GM12892 (cell line): Measurements from ENCODE around the gene ST3GAL6.

ENCODE experiments used
- POLR2A ChIP-seq: IDR thresholded peaks from 2 replicates; pipeline ENCODE4 v1.6.1; 2011; ENCODE audit warnings: low read depth, low read length, control low read depth
- POLR2AphosphoS5 ChIP-seq: IDR thresholded peaks from 2 replicates; pipeline ENCODE4 v1.6.1; 2011; ENCODE audit warnings: low read depth, low read length, control low read depth
- TAF1 ChIP-seq: IDR thresholded peaks from 2 replicates; pipeline ENCODE4 v1.6.1; 2011; ENCODE audit warnings: low read depth, mild to moderate bottlenecking, control low read depth, low read length, borderline replicate concordance

DNA sequence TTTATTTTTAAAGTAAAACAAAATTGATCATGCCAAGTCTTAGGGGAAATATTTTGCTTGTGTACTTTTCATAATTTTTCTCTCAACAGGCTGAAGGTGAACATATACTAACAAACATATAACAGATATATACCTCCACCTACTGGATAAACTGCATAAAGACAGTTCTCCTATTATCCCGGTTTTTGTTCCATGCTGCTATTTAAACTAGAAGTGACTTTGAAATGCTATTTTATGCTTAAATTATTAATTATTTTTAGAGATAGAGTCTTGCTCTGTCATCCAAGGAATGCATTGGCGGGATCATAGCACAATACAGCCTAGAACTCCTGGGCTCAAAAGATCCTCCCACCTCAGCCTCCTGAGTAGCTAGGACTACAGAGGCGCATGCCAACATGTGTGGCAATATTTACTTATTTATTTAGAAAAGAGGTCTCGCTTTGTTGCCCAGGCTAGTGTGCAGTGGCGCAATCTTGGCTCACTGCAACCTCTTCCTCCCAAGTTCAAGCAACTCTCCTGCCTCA, 49.8 kb downstream of the ST3GAL6 start:
- no peak for TF ChIP-seq POLR2AphosphoS5
- no peak for TF ChIP-seq TAF1
- TF ChIP-seq POLR2A, result no peak
